GM15510 (cell line): ENCODE measurements around the gene PTPRM.

Experiments
- POLR2A ChIP-seq: IDR thresholded peaks from 3 replicates; pipeline ENCODE4 v1.6.1; 2011; ENCODE audit warnings: borderline replicate concordance; ENCODE audit not compliant: insufficient read length; ENCODE audit errors: extremely low read depth

Gene PTPRM

GRCh38 chr18:7646174-7646886 lies 79.2 kb downstream of the PTPRM start:
- TF ChIP-seq POLR2A = no peak

- TF ChIP-seq POLR2A = no peak
These were observed 80.4 kb downstream of the PTPRM start for GRCh38 chr18:7647500-7647899.

DNA sequence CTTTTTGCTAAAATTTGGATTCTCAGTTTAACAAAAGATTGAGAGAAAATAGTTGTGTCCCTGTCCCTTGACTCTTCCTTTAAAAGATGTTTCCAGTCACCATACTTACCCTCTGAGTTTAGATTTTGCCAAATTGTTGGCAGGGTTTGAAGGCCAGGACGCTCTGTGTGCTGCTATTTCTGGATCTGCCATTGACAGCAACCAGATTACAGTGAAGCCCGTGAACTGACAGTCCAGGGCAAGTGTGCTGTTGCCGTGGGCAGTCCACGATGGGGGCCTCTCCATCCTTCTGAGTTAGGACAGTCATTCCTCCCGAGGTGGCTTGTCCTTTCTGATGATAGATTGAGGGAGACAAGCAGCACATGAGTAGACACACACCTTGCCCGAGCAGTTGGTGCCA lies 89.9 kb downstream of the PTPRM start:
- no peak for TF ChIP-seq POLR2A

- no peak for TF ChIP-seq POLR2A
These were observed 90.8 kb downstream of the PTPRM start for GRCh38 chr18:7657937-7658336.

- TF ChIP-seq POLR2A = no peak
These were observed 91.6 kb downstream of the PTPRM start for GRCh38 chr18:7658701-7659100.

DNA sequence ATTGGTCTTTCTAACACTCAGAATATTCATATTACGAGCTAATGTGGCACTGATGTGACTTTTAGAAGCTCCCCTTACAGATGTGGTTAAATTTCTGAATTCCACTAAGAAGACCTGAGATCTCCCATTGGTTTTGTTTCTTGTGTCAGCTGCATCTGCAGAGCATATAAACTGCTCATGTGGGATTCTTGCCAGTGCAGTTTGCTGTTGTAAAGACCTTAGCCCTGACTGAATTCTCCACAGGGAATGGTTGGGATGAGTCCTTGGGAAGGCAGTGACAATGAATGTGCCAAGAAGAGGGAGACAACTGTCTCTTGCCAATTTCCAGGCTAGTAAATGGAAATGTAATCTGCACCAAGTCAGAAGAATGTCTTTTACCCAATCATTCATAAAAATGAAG lies 94.1 kb downstream of the PTPRM start:
- no peak for TF ChIP-seq POLR2A

GRCh38 chr18:7662866-7663265 lies 95.8 kb downstream of the PTPRM start:
- TF ChIP-seq POLR2A = no peak

DNA sequence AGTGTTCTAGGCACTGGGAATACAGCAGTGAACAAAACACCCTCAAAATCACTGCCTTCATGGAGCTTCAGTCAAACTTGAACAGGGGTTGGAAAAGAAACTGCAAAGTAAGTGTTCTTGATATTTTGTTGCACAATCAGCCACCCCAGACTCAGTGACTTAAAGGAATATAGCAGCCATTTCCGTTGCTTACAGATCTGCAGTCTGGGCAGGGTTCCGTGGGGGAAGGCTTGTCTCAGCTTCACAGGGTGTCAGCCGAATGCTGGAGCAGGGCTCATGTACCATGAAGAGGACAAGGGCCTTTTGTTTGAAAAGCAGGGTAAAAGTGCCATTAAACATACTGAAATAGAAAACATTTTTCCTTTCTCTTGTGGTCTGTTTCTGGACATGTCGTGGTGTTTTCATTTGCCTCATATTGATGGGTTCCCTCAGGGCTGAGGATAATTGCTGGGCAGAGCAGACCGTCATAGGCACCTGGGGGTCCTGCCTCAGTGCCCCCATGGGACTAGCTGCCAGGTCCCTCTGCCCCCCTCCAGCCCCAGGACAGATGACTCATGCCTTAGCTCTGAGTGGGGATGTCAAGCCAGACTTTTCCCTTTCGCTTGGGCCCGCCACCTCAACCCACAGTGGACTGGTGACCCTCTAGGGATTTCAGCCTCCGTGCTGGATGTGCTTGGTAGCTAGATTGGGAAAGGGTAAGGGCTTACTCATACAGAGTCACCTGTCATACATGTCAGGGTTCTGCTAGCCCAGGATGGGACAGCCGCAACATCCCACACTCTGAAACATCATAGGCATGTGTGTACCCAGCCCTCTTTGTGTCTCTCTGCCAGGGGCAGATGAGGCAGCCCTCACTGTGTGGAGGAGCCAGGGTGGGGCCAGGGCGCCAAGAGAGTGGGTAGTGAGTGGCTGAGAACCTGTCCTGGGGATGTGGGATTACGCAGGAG lies 96.5 kb downstream of the PTPRM start:
- no peak for TF ChIP-seq POLR2A

- TF ChIP-seq POLR2A = no peak
These were observed 99.2 kb downstream of the PTPRM start for GRCh38 chr18:7666195-7666776.

- TF ChIP-seq POLR2A = no peak
These were observed 101.3 kb downstream of the PTPRM start for GRCh38 chr18:7668392-7668791.

- no peak for TF ChIP-seq POLR2A
These were observed 102.2 kb downstream of the PTPRM start for GRCh38 chr18:7669361-7669760.

GRCh38 chr18:7671105-7671504 lies 104.0 kb downstream of the PTPRM start:
- no peak for TF ChIP-seq POLR2A

DNA sequence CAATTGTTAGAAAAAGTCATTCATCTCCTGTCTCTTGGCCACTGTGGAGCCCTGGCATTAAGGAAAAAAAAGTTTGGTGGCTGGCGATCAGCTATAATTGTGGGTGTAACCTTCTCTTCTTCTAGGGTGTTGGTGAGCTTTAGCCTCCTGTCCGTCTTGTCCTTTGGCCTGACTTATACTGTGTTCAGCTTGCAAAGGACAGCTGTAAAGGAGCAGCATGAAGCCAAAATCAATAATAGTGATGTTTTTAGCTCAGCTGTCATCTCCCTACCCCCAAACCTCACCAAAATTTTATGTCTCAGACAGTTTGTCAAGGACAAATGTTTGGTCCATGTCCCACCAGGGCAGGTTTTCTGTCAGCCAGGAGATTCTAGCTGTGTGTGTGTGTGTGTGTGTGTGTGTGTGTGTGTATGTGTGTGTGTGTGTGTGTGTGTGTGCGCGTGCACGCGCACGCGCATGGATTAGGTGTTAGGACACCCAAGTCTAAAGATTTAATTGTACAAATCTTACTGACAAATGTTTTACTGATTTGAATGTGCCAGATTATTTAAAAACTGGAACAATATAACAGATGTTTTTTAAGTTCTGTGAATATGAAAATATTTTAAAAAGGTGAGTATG lies 109.2 kb downstream of the PTPRM start:
- no peak for TF ChIP-seq POLR2A

- TF ChIP-seq POLR2A = no peak
These were observed 109.9 kb downstream of the PTPRM start for GRCh38 chr18:7677001-7677400.

- TF ChIP-seq POLR2A = no peak
These were observed 110.3 kb downstream of the PTPRM start for GRCh38 chr18:7677424-7677823.

DNA sequence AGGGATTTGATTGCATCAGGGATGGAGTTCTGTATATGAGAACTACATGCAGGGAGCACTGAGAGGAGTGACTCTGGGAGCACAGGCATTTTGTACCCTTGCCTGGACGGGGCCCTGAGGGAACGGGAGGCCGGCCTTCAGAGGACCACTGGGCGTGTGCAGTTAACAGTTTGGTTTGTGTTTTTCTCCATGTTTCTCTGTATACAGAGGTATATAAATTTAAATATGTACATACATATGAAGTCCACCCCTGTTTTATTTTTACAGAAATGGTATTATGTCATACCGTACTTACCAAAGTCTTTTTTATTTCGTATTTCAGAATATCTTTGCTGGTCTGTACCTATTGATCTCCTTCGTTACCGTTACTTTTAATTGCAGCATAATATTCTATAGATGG lies 111.3 kb downstream of the PTPRM start:
- TF ChIP-seq POLR2A = no peak

DNA sequence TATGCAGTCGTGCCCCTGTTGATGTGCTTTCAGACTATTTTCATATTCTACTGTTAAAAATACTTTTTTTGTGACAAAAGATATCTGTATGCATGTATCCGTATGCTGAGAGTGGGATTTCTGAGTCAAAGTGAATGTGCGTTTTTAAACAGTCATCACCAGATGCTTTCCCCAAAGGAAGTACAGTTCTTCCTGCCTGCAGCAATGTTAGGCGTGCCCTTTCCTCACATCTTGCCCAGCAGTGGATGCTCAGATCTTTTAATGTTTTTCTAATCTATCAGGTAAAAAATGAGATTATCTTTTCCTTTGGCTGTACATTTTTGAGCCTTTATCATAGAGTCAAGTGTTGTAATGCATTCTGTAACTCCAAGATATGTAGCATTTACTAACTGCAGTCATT lies 111.7 kb downstream of the PTPRM start:
- no peak for TF ChIP-seq POLR2A
